ENCODE results near the gene MAD1L1. TPM values are rescaled to one million over a fixed set of nuclear protein-coding genes. Genes with fewer than 3 reads are reported as not detected.

Gene MAD1L1
- total RNA-seq, 2 donors from 2014 or later: 59.1 to 61.4 TPM

- no peak overlapping the region for H3K4me3 Mint-ChIP-seq
- no peaks in the 10 kb centered on the region for H3K36me3 Mint-ChIP-seq (ENCODE audit: low read depth)
- peaks cover 23% of the 10 kb centered on the region for H3K9me3 Mint-ChIP-seq
- WGBS, 2 experiments (ENCODE audit: insufficient coverage in 1 of 2, insufficient read length in 1 of 2): 85 to 90% methylated on average over 2 to 3 of the region's 3 CpGs
- H3K27me3 Mint-ChIP-seq (ENCODE audit: insufficient read depth): peaks cover 4% of the 10 kb centered on the region
- no peaks in the 10 kb centered on the region for H3K4me1 ChIP-seq (ENCODE audit: control insufficient read depth, insufficient read depth, low read length)
- peaks cover 7% of the 10 kb centered on the region for H3K9me3 ChIP-seq (ENCODE audit: control insufficient read depth, low read length)
- TF ChIP-seq, protein P1, sequence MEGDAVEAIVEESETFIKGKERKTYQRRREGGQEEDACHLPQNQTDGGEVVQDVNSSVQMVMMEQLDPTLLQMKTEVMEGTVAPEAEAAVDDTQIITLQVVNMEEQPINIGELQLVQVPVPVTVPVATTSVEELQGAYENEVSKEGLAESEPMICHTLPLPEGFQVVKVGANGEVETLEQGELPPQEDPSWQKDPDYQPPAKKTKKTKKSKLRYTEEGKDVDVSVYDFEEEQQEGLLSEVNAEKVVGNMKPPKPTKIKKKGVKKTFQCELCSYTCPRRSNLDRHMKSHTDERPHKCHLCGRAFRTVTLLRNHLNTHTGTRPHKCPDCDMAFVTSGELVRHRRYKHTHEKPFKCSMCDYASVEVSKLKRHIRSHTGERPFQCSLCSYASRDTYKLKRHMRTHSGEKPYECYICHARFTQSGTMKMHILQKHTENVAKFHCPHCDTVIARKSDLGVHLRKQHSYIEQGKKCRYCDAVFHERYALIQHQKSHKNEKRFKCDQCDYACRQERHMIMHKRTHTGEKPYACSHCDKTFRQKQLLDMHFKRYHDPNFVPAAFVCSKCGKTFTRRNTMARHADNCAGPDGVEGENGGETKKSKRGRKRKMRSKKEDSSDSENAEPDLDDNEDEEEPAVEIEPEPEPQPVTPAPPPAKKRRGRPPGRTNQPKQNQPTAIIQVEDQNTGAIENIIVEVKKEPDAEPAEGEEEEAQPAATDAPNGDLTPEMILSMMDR (conservative IDR thresholded peaks at IDR 0.05): no peak
- H3K27ac ChIP-seq (ENCODE audit: low read depth, low read length): no peak overlapping the region
- no peaks in the 10 kb centered on the region for H3K27me3 ChIP-seq (ENCODE audit: control insufficient read depth, insufficient read depth, low read length, poor library complexity, severe bottlenecking)
- H3K4me1 Mint-ChIP-seq: no peaks in the 10 kb centered on the region
- no peaks in the 10 kb centered on the region for H3K36me3 ChIP-seq (ENCODE audit: control insufficient read depth, insufficient read depth, low read length)
- H3K9ac ChIP-seq (ENCODE audit: extremely low read depth, low read length, poor library complexity, severe bottlenecking): no peak overlapping the region
- no peak overlapping the region for H3K4me3 ChIP-seq (ENCODE audit: low read length)
- DNase-seq: no peak
- no peak overlapping the region for H3K27ac Mint-ChIP-seq
Measured at GRCh38 chr7:1785839-1786238, 446.9 kb downstream of the MAD1L1 start.

DNA sequence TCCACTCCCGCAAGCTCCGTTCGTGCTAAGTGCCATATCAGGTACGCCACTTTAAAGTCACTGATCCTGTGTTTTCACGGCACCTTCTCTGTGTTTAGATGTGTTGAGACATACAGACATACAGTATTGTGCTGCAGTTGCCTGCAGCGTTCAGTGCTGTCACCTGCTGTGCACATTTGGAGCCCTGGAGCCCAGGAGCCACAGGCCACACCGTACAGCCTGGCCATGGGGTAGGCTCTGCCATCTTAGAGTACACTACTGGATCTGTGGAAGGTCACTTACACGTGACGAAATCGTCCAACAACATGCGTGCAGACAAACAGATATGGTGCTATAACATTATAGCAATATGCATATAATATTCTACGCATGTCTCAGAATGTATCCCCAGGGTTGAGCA is 451.4 kb downstream of the MAD1L1 start:
- H3K27me3 ChIP-seq (ENCODE audit: control insufficient read depth, insufficient read depth, low read length, poor library complexity, severe bottlenecking): no peaks in the 10 kb centered on the region
- TF ChIP-seq, protein P1 (conservative IDR thresholded peaks at IDR 0.05): no peak
- H3K9ac ChIP-seq (ENCODE audit: extremely low read depth, low read length, poor library complexity, severe bottlenecking): no peak overlapping the region
- no peaks in the 10 kb centered on the region for H3K36me3 ChIP-seq (ENCODE audit: control insufficient read depth, insufficient read depth, low read length)
- Mint-ChIP-seq H3K36me3 (ENCODE audit: low read depth) (peaks cover 3% of the 10 kb centered on the region), H3K27ac (no peak overlapping the region), H3K4me3 (no peak overlapping the region), H3K9me3 (peaks cover 38% of the 10 kb centered on the region), H3K4me1 (no peaks in the 10 kb centered on the region), H3K27me3 (ENCODE audit: insufficient read depth) (peaks cover 8% of the 10 kb centered on the region)
- no peaks in the 10 kb centered on the region for H3K4me1 ChIP-seq (ENCODE audit: control insufficient read depth, insufficient read depth, low read length)
- H3K9me3 ChIP-seq (ENCODE audit: control insufficient read depth, low read length): peaks cover 15% of the 10 kb centered on the region
- no peak overlapping the region for H3K27ac ChIP-seq (ENCODE audit: low read depth, low read length)
- no peak for DNase-seq
- WGBS, 2 experiments (ENCODE audit: insufficient coverage in 1 of 2, insufficient read length in 1 of 2): 93 to 100% methylated on average over 6 to 12 of the region's 12 CpGs
- H3K4me3 ChIP-seq (ENCODE audit: low read length): no peak overlapping the region

GRCh38 chr7:1779445-1779844 is 453.3 kb downstream of the MAD1L1 start:
- Histone ChIP-seq H3K9ac (ENCODE audit: extremely low read depth, low read length, poor library complexity, severe bottlenecking) (no peak overlapping the region), H3K9me3 (ENCODE audit: control insufficient read depth, low read length) (peaks cover 28% of the 10 kb centered on the region), H3K27ac (ENCODE audit: low read depth, low read length) (no peak overlapping the region), H3K27me3 (ENCODE audit: control insufficient read depth, insufficient read depth, low read length, poor library complexity, severe bottlenecking) (no peaks in the 10 kb centered on the region), H3K36me3 (ENCODE audit: control insufficient read depth, insufficient read depth, low read length) (no peaks in the 10 kb centered on the region), H3K4me1 (ENCODE audit: control insufficient read depth, insufficient read depth, low read length) (no peaks in the 10 kb centered on the region), H3K4me3 (ENCODE audit: low read length) (no peak overlapping the region)
- Mint-ChIP-seq H3K36me3 (ENCODE audit: low read depth) (peaks cover 3% of the 10 kb centered on the region), H3K9me3 (peaks cover 37% of the 10 kb centered on the region), H3K4me1 (no peaks in the 10 kb centered on the region), H3K27me3 (ENCODE audit: insufficient read depth) (peaks cover 7% of the 10 kb centered on the region), H3K27ac (no peak overlapping the region), H3K4me3 (no peak overlapping the region)
- no peak for DNase-seq
- WGBS, 2 experiments (ENCODE audit: insufficient coverage in 1 of 2, insufficient read length in 1 of 2): 91% methylated on average over 7 to 14 of the region's 14 CpGs
- TF ChIP-seq, protein P1 (conservative IDR thresholded peaks at IDR 0.05): no peak

Data from endodermal cell (in vitro differentiated cells).